Uterus (tissue), 4 donors: ENCODE measurements around the gene ITPR2. TPM values are rescaled to one million over a fixed set of nuclear protein-coding genes. Genes with fewer than 3 reads are reported as not detected.

ENCODE experiments used
- DNase-seq, 2 donors: peaks; one replicate each; pipeline ENCODE4 v3.0.0-alpha.2; 2019 to 2020
- H3K27ac ChIP-seq, 2 donors: fragments of 200-600 bp; sonication (generic); 1 replicate in 1 of 2; 2 replicates in 1 of 2; pipeline ENCODE4 v1.5.1; 2016 to 2018
- H3K27me3 ChIP-seq, 2 donors: fragments of 200-600 bp; sonication (generic); one replicate each; pipeline ENCODE4 v1.5.1; 2018 to 2019; ENCODE audit warnings: control low read depth in 1 of 2
- H3K36me3 ChIP-seq, 2 donors: fragments of 200-600 bp; sonication (generic); one replicate each; pipeline ENCODE4 v1.5.1; 2019; ENCODE audit warnings: control low read depth in 1 of 2
- H3K4me1 ChIP-seq, 2 donors: fragments of 200-600 bp; sonication (generic); one replicate each; pipeline ENCODE4 v1.5.1; 2018 to 2019; ENCODE audit warnings: control low read depth in 1 of 2
- H3K4me3 ChIP-seq, 2 donors: fragments of 200-600 bp; sonication (generic); 1 replicate in 1 of 2; 2 replicates in 1 of 2; pipeline ENCODE4 v1.5.1; 2018 to 2019; ENCODE audit warnings: mild to moderate bottlenecking in 1 of 2
- H3K9me3 ChIP-seq, 2 donors: fragments of 200-600 bp; sonication (generic); one replicate each; pipeline ENCODE4 v1.5.1; 2019; ENCODE audit warnings: control low read depth in 1 of 2
- POLR2A ChIP-seq, 2 donors: fragments of 450-650 bp; IDR thresholded peaks; one replicate each; pipeline ENCODE4 v1.6.1; 2016; ENCODE audit warnings: antibody characterized with exemption in 2 of 2, mild to moderate bottlenecking in 1 of 2, moderate library complexity in 1 of 2
- intact Hi-C: fragments of 100-400 bp; cut with DNase I; formaldehyde crosslinking; loops from one replicate; pipeline ENCODE4 v1.15.1; 2023; ENCODE audit warnings: low total_unique reads
- total RNA-seq, 4 donors: library from RNA; depleted of rRNA in 3 of 4; stranded (reverse); fragments of >200 nt in 3 of 4; gene quantifications; one replicate each; pipeline versions ENCODE4 v1.1.0 to v1.2.4, GENCODE V29; 2014 to 2023
- TF ChIP-seq, protein P1 (sequence below), 4 experiments: fragments of 200-600 bp in 2 of 4; fragments of 450-650 bp in 2 of 4; sonication (generic) in 2 of 4; IDR thresholded peaks; one replicate each; pipeline ENCODE4 v1.5.1; 2016 to 2019; ENCODE audit warnings: antibody characterized with exemption in 4 of 4, mild to moderate bottlenecking in 2 of 4, moderate library complexity in 1 of 4
- donor health status: DM: yes; HTN: yes; CAD: no.

The ITPR2 gene
- total RNA-seq, 4 donors from 2014 or later, result 53.5 to 271 (median 60.4) TPM

DNA sequence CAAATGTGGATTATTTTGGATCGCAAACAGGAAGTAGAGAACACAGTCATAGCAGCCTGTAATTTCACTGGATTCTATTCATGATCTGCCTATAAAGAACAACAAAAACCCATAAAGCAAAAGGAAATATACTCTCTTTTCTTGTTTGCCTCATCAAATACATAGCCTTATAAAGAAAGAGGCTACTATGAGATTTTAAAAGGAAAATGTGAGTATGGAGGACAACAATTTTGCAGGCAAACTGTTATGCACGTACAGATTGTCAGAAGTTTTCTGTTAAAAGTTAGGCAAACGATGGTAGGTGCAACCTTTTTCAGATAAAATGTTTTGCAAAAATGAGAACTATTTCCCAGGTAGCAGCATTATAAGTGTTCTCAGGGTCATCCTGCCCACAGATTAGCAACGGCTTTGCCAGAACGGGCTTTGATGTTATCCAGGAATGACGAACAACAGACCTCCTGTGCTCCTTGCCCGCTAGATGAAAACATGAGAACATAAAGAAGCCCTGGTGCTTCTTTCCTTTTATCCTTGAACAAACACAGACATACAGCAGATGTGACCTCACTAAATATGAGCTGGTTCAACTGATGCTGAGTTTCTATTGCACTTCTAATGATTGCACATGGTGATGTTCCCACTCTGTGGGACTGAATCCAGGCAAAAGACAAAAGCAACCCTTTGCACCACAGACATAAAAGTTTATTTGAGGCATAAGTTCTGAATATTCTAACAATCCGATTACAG is 88.1 kb downstream of the ITPR2 start:
- Histone ChIP-seq H3K27me3 (no peaks in the 10 kb centered on the region), H3K36me3 (no peaks in the 10 kb centered on the region), H3K27ac (peak overlapping the region; percentile 52 to 53), H3K4me3 (no peak overlapping the region), H3K9me3 (no peaks in the 10 kb centered on the region), H3K4me1 (no peaks in the 10 kb centered on the region)
- DNase-seq, result no peak
- intact Hi-C loops, result no loop called here
- no peak for TF ChIP-seq POLR2A (IDR thresholded peaks at IDR 0.05)
- TF ChIP-seq, protein P1, sequence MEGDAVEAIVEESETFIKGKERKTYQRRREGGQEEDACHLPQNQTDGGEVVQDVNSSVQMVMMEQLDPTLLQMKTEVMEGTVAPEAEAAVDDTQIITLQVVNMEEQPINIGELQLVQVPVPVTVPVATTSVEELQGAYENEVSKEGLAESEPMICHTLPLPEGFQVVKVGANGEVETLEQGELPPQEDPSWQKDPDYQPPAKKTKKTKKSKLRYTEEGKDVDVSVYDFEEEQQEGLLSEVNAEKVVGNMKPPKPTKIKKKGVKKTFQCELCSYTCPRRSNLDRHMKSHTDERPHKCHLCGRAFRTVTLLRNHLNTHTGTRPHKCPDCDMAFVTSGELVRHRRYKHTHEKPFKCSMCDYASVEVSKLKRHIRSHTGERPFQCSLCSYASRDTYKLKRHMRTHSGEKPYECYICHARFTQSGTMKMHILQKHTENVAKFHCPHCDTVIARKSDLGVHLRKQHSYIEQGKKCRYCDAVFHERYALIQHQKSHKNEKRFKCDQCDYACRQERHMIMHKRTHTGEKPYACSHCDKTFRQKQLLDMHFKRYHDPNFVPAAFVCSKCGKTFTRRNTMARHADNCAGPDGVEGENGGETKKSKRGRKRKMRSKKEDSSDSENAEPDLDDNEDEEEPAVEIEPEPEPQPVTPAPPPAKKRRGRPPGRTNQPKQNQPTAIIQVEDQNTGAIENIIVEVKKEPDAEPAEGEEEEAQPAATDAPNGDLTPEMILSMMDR (IDR thresholded peaks at IDR 0.05), result no peak

DNA sequence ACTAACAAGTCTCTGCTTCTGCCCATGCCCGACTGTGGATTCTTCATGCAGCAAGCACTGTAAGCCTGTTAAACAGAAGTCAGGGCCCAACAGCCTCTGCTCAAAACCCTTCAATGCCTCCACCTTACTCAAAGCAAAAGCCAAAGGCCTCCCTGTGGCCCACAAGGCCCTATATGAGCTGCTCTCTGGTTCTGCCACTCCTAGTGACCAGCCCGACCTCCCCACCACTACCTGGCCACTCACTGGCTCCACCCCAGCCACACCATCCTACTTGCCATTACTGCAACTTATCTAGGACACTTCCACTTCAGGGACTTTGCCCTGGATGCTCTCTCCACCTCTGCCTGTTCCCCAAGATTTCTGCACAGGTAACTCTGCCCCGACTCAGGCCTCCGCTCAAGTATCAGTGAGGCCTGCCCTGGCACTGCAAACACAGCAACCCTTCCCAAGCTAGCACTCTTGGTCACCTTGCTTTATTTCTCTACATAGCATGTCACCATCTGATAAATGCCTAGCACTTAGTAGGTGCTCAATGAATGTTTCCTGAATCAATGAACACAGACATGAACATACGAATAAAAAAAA is 88.9 kb downstream of the ITPR2 start:
- Histone ChIP-seq H3K4me1 (no peaks in the 10 kb centered on the region), H3K4me3 (no peak overlapping the region), H3K27me3 (no peaks in the 10 kb centered on the region), H3K36me3 (no peaks in the 10 kb centered on the region), H3K9me3 (no peaks in the 10 kb centered on the region), H3K27ac (peak overlapping the region in 1 of 2 donors; percentile 53)
- DNase-seq, result no peak
- TF ChIP-seq, protein P1 (IDR thresholded peaks at IDR 0.05), result no peak
- no peak for TF ChIP-seq POLR2A (IDR thresholded peaks at IDR 0.05)
- intact Hi-C loops, result no loop called here

DNA sequence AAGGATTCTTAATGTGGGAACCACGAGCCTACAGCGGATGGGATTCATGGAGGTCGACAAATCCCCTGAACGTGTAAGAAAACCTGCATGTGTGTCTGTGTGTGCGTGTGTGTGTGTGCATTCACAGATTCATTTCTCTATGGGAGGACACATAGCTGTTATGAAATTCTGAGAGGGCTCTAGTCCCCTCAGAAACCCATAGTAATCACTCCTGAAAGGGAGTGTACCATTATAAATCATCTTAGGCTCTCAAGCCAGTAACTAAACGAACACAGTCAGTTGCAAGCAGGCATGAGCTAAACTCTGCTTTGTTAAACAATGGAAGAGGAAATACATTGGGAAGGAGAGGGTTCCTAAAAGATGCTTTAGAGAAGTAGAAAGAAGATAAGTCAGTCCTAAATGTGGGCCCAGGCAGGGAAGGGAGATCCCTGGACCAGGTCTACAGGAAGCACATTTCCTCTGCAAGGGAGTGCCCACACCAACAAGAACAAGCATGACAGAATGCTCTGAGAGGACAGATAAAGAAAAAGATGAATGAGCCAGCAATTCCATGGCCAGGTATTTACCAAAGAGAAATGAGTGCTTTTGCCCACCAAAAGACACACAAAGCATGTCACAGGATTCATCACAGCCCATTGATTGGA is 91.3 kb downstream of the ITPR2 start:
- H3K9me3 ChIP-seq, result no peaks in the 10 kb centered on the region
- no peak for TF ChIP-seq POLR2A (IDR thresholded peaks at IDR 0.05)
- TF ChIP-seq, protein P1 (IDR thresholded peaks at IDR 0.05), result no peak
- H3K27ac ChIP-seq, result peak overlapping the region; percentile 54 to 57
- DNase-seq, result no peak
- H3K27me3 ChIP-seq, result no peaks in the 10 kb centered on the region
- no peaks in the 10 kb centered on the region for H3K4me1 ChIP-seq
- no peak overlapping the region for H3K4me3 ChIP-seq
- intact Hi-C loops, result no loop called here
- no peaks in the 10 kb centered on the region for H3K36me3 ChIP-seq

DNA sequence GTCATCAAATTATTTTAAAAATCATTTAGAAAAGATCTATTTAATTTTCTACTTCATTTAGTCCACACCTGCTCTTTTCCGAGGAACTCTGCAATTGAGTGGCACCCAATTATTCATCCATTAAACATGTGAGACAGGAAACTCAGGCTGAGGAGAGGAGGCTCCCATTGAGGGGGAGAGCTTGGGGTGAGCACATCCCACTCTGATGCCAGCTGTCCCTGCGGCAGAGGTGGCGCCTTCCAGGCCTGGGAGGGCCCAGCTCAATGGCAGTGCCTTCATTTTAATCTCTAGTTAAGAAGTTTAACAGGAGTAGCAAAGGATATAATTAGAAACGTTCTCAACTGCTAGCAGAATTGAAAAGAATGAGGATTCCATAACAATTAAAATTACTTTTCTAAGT is 92.0 kb downstream of the ITPR2 start:
- no peak for TF ChIP-seq POLR2A (IDR thresholded peaks at IDR 0.05)
- TF ChIP-seq, protein P1 (IDR thresholded peaks at IDR 0.05), result no peak
- Histone ChIP-seq H3K4me3 (no peak overlapping the region), H3K27ac (peak overlapping the region; percentile 54 to 57), H3K9me3 (no peaks in the 10 kb centered on the region), H3K4me1 (no peaks in the 10 kb centered on the region), H3K27me3 (no peaks in the 10 kb centered on the region), H3K36me3 (no peaks in the 10 kb centered on the region)
- intact Hi-C loops, result no loop called here
- DNase-seq, result no peak

DNA sequence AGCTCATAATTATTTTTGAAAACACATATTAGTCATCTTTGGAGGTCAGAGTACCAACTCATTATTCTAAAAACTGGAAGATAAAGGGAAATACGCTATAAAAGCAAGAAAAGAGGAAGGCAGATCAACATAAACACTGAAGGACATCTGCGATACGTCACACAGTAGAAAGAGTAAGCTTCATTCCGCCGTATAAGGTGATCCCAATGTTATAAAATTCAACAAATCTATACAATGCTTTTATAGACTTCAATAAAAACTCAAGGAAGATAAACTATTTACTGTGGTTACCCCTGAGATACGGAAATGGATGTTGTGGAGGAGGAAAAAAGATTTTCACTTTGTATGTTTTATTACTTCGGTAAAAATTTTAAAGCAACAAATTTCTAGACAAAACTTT is 92.6 kb downstream of the ITPR2 start:
- Histone ChIP-seq H3K4me1 (no peaks in the 10 kb centered on the region), H3K36me3 (no peaks in the 10 kb centered on the region), H3K9me3 (no peaks in the 10 kb centered on the region), H3K27ac (peak overlapping the region; percentile 54 to 57), H3K27me3 (no peaks in the 10 kb centered on the region), H3K4me3 (no peak overlapping the region)
- no peak for TF ChIP-seq POLR2A (IDR thresholded peaks at IDR 0.05)
- TF ChIP-seq, protein P1 (IDR thresholded peaks at IDR 0.05), result no peak
- intact Hi-C loops, result no loop called here
- no peak for DNase-seq
